NCI-H2196 (cell line): ENCODE measurements around the gene SOWAHA.

Source experiments
- DNase-seq: peaks from one replicate; lab custom pipeline; 2025; ENCODE audit not compliant: unreplicated experiment; lab: John Stamatoyannopoulos, UW

Gene SOWAHA

GRCh38 chr5:132825033-132825833 lies 12.1 kb downstream of the SOWAHA start:
- no peak for DNase-seq

DNA sequence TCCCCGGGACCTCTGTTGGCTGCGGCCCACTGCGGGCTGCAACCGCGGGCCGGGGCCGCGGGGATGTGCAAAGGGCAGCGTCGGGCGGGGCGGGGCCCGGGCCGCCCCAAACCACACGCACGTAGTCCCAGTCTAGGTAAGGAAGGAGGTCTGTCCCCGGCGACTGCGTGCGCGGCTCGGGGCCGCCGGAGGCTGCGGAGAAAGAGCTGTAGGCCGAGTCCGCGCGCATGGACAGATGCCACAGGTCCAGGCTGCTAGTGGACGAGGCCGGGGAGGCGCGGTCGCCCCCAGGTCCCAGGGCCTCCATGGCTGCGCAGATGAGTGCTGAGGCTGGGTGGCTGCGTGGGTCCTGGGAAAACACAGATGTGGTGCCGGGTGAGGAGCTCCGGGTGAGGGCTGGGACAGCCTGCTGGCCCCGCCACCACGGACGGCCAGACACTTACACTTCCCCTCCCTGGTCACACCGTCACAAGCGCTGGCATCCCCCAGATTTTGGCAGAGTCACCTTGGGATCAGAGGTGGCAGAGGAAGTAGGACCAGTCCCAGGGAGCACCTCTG lies 12.8 kb downstream of the SOWAHA start:
- DNase-seq = no peak

DNA sequence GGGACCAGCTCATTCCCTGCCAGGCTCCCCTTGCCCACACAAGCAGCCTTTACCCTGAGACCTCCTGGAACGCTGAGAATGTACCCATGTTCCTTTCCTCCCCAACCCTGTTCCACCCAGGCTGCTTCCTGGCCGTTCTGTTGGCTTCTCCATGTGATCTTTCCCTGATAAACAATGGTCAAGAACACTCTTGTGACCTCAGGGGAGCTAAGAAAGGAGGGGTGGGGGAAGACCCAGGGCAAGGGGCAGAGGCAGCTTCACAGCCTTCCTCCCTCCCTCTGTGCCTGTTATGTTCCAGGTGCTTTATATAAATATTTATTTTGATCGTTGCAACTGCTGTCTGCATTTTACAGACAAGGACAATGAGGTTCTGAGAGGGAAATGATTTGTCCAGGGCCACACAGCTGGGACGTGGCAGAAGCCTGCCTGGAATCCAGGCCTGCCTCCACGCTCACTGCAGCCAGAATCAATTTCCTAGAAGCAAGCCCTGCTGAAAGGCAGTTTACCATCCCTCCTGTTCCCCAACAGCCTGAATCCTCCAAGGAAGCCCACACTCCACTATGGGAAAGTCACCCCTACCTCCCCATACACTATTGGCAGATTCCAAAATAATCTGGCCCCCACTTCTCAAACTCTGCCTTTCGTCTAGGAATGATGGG lies 13.5 kb downstream of the SOWAHA start:
- no peak for DNase-seq

GRCh38 chr5:132827943-132828673 lies 15.0 kb downstream of the SOWAHA start:
- no peak for DNase-seq

DNA sequence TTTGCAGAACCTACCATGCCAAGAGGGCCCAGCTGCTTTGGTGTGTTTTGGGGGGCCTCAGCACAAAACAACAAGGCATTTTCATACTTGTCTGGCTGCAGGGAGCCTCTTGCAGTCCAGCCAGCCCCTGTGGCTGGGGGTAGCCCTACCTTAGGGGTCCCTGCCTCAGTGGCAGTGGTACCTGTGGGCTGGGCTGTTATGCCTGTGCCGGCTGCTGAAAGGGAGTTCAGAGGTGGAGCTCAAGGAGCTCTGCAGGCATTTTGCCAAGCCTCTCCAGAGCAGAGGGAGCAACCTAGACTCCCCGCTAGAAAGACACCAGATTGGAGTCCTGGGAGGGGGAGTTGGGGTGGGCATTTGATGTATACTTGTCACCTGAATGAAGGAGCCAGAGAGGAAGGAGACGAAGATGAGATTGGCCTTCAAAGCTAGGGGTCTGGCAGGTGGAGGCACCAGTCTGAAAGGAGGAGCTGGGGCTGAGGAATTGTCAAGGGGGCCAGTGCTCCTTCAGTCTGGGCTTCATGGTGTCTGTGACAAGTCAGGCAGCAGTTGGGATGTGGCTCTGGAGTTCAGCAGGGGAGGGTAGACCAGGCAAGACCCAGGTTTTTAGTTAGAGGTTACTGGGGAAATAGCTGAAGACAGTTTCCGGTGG lies 15.9 kb downstream of the SOWAHA start:
- DNase-seq = peak; percentile 6

DNA sequence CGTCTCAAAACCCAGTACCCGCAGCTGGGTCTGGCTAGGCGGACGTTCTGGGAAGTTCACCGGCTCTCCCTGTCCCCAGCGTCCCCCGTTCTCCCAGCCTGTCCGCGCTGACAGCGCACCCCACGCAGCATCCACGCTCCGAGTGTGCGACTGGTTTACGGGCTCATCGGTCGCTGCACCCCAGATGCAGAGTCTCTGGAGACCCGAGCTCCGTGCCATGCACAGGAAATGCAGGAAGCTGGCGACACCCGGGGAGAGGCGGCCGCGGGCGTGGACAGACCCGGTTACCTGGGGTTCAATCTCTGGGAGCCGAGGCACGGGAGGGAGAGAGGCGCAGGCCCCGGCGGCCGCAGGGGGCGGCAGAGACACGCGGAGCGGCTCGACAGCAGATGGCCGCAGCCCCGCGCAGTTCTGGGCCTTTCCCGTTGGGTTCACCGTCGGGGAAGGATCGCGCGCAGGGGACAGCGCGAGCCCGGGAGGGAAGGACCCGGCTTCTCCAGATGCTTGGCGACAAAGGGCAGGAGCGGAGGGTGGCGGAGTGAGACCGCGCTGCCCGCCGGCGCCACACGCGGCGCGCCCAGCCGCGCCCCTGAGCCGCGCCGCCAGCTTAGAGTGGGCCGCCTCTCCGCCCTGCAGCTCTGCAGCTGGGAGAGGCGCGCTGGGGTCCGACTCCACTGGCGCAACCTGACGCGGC lies 16.8 kb downstream of the SOWAHA start:
- peak; percentile 81 for DNase-seq

DNA sequence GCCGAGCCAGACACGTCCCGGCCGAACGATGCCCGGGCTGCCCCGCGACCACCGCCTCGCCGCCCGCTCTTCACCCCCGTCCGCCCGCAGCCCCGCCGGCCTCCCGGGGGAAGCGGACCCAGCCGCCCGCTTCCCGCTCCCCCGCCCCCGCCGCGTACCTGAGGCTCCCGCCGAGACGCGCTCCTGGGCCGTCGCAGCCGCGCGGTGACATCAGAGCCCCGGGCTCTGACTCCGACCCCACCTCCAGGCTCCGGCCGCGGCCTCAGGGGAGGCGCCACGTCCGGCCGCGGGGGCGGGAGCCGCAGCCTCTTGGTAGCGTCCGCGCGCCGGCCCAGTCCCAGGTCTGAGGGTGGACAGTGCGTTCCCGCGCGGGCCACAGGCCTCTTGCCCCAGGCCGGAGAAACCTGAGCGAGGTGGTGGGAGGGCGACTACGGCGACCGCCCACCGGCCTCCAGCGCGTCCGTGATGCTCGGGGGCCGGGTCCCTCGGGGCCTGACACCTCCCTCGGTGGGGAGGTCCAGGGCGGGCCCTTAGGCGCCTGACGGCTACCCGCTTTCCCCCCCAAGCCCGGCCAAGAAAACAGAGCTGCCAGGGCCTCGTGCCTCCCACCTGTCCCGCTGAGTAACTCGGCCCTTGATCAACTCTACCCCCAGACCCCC lies 17.5 kb downstream of the SOWAHA start, which contains the start of gene SHROOM1:
TSS of gene SHROOM1 (minus strand) at position 212 of the 659 bp plus-strand sequence. CDS start 4,507 bp downstream, outside the sequence.
- peak; percentile 83 for DNase-seq

DNA sequence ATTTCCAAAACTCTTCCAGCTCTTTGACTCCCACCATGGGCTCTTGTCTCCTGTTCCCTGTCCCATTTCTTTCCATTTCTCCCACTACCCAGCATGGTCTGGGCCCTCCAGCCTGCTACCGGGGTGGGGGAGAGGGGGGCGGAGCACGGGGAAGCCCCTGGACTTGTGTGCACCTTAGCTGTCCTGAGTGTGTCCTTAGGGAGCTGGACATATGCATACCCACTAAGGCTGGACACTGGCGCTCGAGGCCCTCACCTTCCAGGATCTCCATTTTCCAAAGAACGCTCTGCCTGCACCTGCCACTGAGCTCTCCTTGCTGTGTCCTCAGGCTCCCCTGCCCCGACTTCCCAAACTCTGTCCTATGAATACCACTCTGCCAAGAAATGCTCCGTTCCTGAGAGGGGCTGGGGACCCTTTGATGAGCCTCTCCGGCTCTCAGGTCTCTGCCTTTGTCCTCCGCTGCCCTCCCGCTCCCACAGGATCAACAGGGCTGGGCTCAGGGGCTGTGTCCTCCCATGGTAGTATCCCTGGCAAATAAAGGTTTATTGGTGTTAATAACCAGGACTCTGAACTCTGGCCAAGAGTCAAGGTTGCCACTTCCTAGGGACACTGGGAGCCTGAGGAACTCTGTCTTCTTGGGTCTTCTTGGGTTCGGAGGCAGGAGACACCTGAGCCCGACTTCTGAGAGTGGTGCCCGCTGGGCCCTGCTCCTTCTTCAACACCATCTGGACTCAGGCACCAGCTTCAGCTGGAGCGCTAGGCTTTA lies 18.2 kb downstream of the SOWAHA start:
- no peak for DNase-seq

GRCh38 chr5:132832612-132833011 lies 19.5 kb downstream of the SOWAHA start:
- no peak for DNase-seq

- no peak for DNase-seq
These were observed 21.0 kb downstream of the SOWAHA start for GRCh38 chr5:132834057-132834456.

DNA sequence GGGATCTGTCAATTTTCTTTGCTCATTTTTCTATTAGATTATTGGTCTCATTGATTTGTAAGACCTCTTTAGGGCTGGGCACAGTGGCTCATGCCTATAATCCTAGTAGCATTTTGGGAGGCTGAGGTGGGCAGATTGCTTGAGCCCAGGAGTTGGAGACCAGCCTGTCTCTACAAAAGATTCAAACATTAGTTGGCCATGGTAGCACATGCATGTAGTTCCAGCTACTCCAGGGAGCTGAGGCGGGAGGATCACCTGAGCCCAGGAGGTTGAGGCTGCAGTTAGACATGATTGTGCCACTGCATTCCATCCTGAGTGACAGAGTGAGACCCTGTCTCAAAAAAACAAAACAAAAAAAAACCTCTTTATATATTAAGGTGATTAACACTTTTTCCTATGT lies 23.8 kb downstream of the SOWAHA start:
- no peak for DNase-seq

GRCh38 chr5:132837868-132838267 lies 24.8 kb downstream of the SOWAHA start:
- no peak for DNase-seq

- no peak for DNase-seq
These were observed 25.6 kb downstream of the SOWAHA start for GRCh38 chr5:132838516-132839282.

DNA sequence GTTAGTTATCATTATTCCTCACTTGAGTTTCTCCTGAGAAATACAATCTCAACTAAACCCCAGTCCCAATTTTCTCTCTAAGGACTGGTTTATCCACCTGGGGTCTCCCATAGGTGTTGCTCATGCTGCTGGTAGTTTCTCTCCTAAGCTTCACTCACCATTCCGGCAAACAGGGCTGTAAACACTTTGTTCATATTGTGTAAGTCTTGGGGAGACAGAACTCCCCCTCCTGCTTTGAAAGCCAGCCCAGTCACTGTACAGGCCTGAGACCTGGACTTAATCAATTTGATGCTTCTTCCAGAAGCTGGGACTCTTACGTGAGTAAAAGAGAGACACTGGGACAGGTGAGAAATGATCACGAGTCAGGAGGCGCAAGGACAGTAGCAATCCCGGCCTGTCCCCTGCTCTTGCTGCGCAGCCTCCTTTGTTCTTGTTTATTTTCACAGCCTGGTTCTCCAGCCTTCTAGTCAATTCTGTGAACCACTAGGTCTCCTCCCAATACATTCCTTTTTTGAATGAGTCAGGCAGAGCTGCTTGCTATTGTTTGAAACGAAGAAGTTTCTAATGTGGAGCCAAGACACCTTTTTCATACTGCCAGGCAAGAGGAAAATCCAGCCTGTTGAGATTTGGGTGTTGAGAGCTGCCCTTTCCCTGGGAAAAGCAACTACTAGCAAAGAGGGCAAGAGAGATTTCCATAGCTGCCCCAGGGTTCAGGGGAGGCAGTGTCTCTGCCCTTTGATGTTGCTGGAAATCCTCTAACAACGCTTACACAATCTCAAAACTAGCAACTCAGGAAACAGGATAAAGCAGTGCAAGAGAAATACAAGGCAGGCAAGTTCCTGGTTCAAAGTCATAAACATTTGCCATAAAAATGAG lies 26.6 kb downstream of the SOWAHA start:
- no peak for DNase-seq

DNA sequence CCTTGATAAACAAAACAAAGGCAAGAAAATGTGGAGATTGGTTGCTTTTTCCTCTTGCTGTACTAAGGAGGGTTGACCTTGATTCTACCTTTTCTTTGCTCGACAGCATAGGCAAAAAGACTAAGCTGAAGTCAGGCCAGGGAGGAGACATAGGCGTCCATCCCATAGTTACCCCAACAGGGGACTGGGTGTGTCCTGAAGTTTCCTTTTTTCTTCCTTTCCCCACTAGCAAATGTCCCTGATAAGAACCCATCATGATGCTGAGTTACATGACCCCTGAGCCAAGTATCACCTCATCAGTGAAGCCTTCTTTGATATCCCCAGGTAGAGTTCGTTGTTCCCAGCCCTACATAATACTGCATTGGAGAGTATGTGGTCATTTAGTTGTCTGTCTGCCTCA lies 27.2 kb downstream of the SOWAHA start:
- no peak for DNase-seq

DNA sequence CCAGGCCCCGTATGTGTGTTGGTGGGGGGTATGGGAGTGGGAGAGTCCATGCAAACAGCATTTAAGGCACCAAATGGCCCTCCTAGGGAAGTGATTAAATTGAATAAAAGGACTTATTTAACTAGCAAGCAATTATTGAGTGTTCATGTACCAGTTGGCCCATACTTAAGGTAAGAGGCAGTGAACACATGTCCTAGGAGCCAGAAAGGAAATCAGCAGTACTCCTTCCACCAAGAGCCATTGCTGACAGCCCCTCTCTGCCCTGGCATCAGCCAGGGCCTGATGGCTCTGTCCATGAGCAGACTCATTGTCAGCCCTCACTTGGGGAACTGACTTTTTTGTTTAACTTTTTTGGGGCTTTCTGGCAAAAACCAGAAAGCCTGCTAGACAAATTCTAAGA lies 27.8 kb downstream of the SOWAHA start:
- no peak for DNase-seq

GRCh38 chr5:132841305-132841704 lies 28.2 kb downstream of the SOWAHA start:
- no peak for DNase-seq
